Stimulated activated CD4-positive, alpha-beta T cell treated with anti-CD3 and anti-CD28 coated beads, TNF-alpha, amount 100 ng/mL, for 1 hour (primary cell): Measurements from ENCODE around the gene PCYT1A.
"Not testable (repeated sequence)": the region's sequence is repeated elsewhere in the genome, so short reads cannot be mapped to it uniquely, and the experiment has no call there.

Experiments
- DNase-seq, 3 donors: peaks; one replicate each; pipeline ENCODE4 v3.0.0-alpha.2; 2020; ENCODE audit warnings: low read depth in 3 of 3, low spot score in 1 of 3

Gene PCYT1A

DNA sequence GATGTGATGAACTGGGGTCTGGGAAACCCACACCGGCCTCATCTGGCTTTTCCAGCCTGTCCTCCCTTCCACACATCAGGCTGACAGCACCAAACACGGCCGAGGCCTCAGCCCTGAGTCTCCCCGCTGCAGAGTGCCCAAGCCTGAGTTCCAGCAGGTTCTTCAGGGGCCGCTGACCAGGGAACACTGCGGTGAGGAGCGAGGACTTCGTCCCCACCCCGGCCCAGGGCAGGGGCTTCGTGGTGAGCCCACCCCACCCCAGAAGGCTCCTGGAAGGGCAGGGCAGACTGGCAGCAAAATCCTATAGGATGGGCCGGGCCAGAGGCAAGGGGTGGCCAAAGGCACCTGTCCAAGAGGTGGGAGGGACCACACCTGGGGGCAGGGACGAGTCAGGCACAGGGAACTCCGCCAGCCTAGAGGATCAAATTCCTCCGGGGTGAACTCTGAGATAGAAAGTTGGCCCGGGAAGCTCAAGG is 71.4 kb downstream of the PCYT1A start, which contains the start of gene SLC51A:
SLC51A (plus strand) TSS at position 446 of the 476 bp plus-strand sequence. CDS start 179 bp downstream, outside the sequence.
- no peak for DNase-seq

DNA sequence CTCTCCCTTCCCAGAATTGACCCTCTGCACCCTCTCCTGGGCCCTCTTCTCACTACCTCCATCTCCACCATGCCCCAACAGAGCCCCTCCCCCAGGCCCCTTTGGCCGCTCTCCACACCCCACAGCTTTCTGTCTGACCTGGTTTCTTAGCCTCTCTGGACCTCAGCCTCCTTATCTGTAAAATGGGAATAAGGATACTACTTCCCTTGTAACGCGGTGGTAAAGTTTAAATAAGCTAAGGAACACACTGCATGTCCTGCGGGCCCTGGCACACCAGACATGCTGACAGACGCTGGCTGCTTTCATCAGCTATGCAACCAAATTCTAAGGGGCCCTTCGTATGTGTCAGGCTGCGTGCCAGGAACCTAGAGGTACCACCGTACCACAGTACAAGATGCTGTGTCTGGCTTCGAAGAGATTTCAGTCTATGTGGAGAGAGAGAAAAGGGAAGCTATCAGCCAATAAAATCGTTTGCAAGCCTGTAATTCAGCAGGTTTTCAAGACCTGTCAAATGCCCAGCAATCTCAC is 72.0 kb downstream of the PCYT1A start:
- DNase-seq, result no peak

- DNase-seq, result no peak
These were observed 72.6 kb downstream of the PCYT1A start for GRCh38 chr3:196214783-196215441.

GRCh38 chr3:196210673-196211556 is 76.6 kb downstream of the PCYT1A start, which contains the start of gene ZDHHC19:
TSS of gene ZDHHC19 (minus strand) at chr3:196211400. CDS start at chr3:196211315, 85 bp downstream.
- no peak for DNase-seq

GRCh38 chr3:196209944-196210672 is 77.4 kb downstream of the PCYT1A start:
- not testable (repeated sequence) for DNase-seq

DNA sequence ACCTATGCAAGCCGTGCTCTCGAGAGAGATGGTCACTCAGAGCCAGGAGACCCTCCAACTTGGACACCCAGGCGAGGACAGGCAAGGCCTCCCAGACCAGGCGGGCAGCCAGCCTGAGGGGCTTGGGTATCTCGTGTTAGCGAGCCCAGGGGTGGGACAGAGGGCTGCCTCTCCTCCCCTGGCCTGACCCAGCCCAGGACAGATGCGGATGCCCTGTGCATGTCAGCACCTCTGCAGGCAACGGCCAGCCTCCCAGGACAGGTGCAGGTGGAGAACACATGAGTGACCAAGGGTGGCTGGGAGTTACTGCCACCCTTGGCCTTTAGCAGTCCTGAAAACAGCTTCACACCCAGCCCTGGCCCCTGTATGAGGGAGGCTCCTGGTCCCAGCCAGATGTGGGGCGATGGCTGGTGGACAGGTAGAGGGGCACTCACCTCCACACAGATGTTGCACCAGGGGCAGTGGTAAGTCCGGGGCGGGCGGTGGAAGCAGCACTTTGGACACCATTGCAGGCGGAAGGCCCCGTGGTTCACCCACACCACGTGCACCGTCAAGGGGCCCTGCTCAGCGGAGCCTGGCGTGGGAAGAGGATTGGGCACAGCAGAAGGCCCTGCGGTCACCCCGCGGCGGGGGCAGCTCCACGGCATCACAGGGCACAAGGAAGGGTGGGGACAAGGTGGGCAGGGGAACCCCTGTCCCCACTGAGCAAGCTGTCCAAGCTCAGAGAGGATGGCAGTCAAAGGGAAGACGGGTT is 78.4 kb downstream of the PCYT1A start:
- no peak for DNase-seq

GRCh38 chr3:196207833-196208607 is 79.5 kb downstream of the PCYT1A start:
- DNase-seq, result peak in 2 of 3 donors; percentile 24 to 43

DNA sequence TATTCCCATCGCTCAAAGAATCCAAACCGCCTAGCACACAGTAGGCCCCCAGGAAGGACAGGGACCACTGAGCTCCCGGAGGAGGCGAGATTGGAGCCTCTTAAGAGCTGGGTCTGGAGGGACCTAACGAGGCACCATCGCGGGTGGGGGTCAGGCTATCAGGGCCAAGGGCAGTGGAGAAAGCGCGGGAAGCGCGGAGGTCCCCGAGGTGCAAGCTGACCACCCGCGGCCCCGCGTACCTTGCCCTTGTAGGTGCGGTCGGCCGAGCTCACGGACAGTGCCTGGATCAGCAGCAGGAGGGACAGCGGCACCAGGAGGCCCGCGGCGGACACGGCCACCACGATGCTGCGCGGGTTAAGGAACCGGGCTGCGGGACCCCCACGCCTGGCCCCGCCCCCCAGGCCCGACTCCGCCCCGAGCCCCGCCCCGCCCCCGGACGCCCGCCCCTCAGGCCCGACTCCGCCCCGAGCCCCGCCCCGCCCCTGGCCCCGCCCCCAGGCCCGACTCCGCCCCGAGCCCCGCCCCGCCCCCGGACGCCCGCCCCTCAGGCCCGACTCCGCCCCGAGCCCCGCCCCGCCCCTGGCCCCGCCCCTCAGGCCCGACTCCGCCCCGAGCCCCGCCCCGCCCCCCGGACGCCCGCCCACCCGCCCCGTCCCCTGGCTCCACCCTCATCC is 80.2 kb downstream of the PCYT1A start:
- peak in 1 of 3 donors; percentile 48 for DNase-seq

- DNase-seq, result not testable (repeated sequence)
These were observed 81.9 kb downstream of the PCYT1A start for GRCh38 chr3:196205442-196206205.

DNA sequence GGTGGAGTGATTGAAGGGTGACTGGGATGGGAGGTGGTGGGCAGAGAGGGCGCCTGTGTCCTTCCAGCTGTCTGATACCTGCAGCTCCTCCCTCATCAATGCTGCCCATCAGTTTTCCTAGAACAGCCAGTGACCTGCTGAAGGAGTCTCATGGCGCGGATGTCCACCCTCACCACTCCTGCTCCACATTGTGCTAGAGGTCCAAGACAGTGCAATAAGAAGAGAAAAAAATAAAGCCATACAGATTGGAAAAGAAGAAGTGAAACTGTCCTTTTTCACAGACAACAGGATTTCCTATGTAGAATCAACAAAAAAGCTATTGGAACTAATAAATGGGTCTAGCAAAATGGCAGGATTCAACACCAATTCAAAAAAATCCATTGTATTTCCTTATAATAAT is 83.7 kb downstream of the PCYT1A start:
- DNase-seq, result no peak

GRCh38 chr3:196202516-196202970 is 85.0 kb downstream of the PCYT1A start:
- DNase-seq, result no peak

DNA sequence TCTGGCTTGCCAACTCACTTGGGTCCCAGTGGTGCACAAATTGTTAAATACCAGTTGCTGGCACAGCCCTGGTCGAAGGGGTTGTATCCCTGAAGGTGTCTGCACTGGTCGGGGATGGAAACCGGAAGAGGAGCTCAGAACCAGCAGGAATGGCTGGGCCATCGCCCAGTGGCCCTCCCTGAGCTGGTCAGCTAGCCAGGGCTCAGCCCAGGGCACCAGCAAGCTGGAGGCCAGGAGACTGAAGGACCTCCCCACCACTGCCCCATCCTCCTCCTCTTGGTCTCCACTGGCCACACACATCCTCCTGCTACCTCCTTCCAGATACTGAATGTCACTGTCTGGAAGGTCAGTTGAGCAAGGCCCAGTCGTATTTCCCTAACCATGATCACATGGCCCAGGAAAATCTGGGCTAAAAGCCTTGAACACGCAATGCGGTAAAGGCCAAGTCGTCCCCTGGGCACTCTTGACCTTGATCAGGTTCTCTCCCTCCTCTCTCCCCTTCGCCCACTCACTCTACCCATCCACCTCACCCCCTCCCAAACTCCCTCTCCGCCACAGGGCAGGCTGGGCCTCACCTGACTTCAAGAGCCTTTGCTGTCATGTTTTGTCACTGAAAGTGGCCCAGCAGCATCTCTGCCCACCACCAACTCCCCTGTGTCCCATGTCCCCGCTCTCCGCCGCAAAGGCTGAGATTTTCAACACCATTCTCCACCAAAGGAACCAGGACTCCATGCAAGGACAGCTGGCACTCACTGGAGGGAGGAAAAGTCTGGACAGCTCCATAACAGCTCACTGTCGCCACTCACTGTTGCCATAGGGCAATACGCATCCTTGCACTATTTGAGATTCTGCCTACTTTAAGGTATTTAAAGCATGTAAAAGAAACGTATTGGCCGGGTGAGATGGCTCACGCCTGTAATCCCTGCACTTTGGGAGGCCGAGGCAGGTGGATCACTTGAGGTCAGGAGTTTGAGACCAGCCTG is 88.5 kb downstream of the PCYT1A start:
- DNase-seq, result no peak

GRCh38 chr3:196198081-196198675 is 89.3 kb downstream of the PCYT1A start:
- no peak for DNase-seq

GRCh38 chr3:196197524-196197923 is 90.0 kb downstream of the PCYT1A start:
- no peak for DNase-seq

DNA sequence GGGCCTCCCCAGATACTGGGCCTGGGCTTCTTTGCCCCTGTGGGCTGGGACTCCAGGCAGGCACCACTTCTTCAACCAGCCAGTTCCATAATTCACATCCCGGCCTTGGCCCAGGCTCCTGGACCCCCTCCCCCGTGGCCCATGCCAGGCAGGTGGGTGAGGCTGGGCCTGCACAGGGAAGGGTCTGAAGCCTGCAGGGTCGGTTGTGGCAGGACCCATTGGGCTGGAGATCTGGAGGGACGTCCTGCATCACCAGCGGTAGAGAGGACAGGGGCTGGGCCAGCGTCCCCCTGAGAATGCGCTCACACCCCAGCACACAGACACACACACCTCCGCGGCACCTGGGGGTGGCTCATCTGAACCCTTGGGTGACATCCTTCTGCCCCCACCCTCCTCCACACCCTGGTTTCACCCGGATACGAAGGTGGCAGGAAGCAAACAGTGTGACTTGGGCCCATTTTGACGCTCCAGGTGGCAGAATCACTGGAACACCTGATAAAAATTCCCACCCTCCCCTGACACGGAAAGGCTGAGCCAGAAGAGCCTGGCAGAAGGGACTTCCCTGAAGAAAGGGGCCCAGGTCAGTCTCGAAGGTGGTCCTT is 91.8 kb downstream of the PCYT1A start:
- DNase-seq, result no peak

GRCh38 chr3:196194542-196194915 is 93.0 kb downstream of the PCYT1A start:
- DNase-seq, result no peak
